ENCODE measurements around the gene SHISA7.
"Not testable (repeated sequence)": the region's sequence is repeated elsewhere in the genome, so short reads cannot be mapped to it uniquely, and the experiment has no call there.

SHISA7 gene

DNA sequence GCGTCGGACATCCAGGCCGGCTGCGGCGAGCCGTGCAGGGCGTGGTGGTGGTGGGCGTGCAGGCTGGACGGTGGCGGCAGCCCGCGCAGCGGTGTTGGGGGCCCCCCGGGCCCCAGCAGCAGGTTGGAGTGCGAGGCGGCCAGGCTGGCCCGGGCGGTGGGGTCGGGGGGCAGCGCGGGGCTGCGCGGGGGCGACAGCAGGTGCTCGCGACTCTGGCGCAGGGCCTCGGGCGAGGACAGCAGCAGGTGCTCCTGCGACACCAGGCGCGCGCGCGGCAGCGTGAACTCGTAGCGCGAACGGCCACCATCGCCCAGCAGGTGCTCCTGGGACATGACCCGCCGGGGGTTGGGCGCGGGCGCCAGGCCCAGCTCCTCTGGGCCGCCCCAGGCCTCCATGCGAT lies 9.8 kb downstream of the SHISA7 start:
- ChIA-PET CTCF (no interaction called here), POLR2A (no interaction called here)
- TF ChIP-seq, protein P1, sequence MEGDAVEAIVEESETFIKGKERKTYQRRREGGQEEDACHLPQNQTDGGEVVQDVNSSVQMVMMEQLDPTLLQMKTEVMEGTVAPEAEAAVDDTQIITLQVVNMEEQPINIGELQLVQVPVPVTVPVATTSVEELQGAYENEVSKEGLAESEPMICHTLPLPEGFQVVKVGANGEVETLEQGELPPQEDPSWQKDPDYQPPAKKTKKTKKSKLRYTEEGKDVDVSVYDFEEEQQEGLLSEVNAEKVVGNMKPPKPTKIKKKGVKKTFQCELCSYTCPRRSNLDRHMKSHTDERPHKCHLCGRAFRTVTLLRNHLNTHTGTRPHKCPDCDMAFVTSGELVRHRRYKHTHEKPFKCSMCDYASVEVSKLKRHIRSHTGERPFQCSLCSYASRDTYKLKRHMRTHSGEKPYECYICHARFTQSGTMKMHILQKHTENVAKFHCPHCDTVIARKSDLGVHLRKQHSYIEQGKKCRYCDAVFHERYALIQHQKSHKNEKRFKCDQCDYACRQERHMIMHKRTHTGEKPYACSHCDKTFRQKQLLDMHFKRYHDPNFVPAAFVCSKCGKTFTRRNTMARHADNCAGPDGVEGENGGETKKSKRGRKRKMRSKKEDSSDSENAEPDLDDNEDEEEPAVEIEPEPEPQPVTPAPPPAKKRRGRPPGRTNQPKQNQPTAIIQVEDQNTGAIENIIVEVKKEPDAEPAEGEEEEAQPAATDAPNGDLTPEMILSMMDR (IDR thresholded peaks at IDR 0.05; ENCODE audit: insufficient read depth, low read length, missing control alignments), result no peak
- no peak overlapping the region for H3K4me3 ChIP-seq (ENCODE audit: low read depth, low read length)
- no peak for DNase-seq (ENCODE audit: low read depth, low spot score)

DNA sequence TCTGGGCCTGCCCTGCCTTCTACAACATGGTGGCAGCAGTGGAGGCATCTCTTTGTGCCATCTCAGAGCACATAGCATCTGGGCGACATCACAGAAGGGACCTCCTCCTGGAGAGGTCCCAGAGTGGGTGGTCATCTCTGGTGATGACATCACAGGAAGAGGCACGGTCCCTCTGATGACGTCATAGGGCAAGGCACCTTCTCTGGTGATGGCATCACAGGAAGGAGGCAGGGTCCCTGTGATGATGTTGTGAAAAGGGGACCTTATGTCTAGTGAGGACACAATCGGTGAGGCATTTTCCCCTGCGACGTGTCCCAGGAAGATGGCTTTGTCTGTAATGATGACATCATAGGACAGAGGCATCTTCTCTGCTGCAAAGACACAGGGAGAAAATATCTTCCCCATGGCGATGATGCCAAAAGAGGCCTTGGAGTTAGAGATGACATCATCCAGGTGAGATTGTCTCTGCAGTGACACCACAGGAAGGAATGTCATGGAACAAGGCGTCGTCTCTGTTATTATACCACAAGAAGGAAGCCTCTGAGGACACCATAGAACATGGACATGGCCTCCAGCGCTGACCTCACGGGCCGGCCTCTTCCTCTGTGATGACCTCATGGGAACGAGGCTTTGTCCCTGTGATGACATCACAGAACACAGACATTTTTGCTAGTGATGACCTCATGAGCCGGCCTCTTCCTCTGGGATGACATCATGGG lies 10.7 kb downstream of the SHISA7 start:
- TF ChIP-seq, protein P1 (IDR thresholded peaks at IDR 0.05; ENCODE audit: insufficient read depth, low read length, missing control alignments), result no peak
- CTCF ChIA-PET, result no interaction called here
- POLR2A ChIA-PET, result no interaction called here
- no peak for DNase-seq (ENCODE audit: low read depth, low spot score)
- no peak overlapping the region for H3K4me3 ChIP-seq (ENCODE audit: low read depth, low read length)

- TF ChIP-seq, protein P1 (IDR thresholded peaks at IDR 0.05; ENCODE audit: insufficient read depth, low read length, missing control alignments), result no peak
- POLR2A ChIA-PET, result no interaction called here
- CTCF ChIA-PET, result no interaction called here
- no peak overlapping the region for H3K4me3 ChIP-seq (ENCODE audit: low read depth, low read length)
- DNase-seq (ENCODE audit: low read depth, low spot score), result no peak
Observed at GRCh38 chr19:55431183-55431582, 11.9 kb downstream of the SHISA7 start.

GRCh38 chr19:55426042-55426441 lies 17.1 kb downstream of the SHISA7 start:
- CTCF ChIA-PET, result interaction anchor here (1.1 to 4.2 kb wide), 3 partner anchors 8 to 78 kb away, joined by 3 to 21 read pairs (median 5); no protein-coding TSS in a partner anchor

DNA sequence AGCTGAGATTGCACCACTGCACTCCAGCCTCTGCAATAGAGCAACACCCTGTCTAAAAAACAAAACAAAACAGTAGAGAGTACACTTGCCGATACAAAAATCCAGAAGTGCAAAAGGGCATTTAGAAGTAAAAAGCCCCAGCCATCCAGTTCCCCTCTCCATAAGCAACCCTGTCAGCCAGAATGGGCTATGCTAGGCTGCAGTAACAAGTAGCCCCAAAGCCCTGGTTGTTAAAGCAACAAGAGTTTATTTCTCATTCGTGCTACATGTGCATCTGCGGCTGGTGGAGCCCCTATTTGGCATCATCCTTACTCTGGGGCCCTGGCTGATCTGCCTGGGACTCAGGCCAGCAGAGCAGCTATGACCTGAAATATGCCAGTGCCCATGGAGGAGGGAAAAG lies 18.6 kb downstream of the SHISA7 start:
- TF ChIP-seq, protein P1 (IDR thresholded peaks at IDR 0.05; ENCODE audit: insufficient read depth, low read length, missing control alignments), result no peak
- CTCF ChIA-PET, result interaction anchor here (0.6 to 2.2 kb wide), 6 partner anchors 43 to 283 kb away, joined by 3 to 7 read pairs (median 3); no protein-coding TSS in a partner anchor
- DNase-seq (ENCODE audit: low read depth, low spot score), result no peak
- no peak overlapping the region for H3K4me3 ChIP-seq (ENCODE audit: low read depth, low read length)
- POLR2A ChIA-PET, result no interaction called here

More at GRCh38 chr19:55426042-55426441, 17.1 kb downstream of the SHISA7 start:
- H3K4me3 ChIP-seq (ENCODE audit: low read depth, low read length), result no peak overlapping the region
- POLR2A ChIA-PET, result no interaction called here
- no peak for DNase-seq (ENCODE audit: low read depth, low spot score)
- TF ChIP-seq, protein P1 (IDR thresholded peaks at IDR 0.05; ENCODE audit: insufficient read depth, low read length, missing control alignments), result no peak

- ChIA-PET CTCF (interaction anchor here (1.0 to 2.2 kb wide), 4 partner anchors 81 to 282 kb away, joined by 3 to 7 read pairs (median 5); no protein-coding TSS in a partner anchor), POLR2A (no interaction called here)
- no peak for DNase-seq (ENCODE audit: low read depth, low spot score)
- no peak overlapping the region for H3K4me3 ChIP-seq (ENCODE audit: low read depth, low read length)
- TF ChIP-seq, protein P1 (IDR thresholded peaks at IDR 0.05; ENCODE audit: insufficient read depth, low read length, missing control alignments), result no peak
Observed at GRCh38 chr19:55423225-55424005, 19.7 kb downstream of the SHISA7 start.

- POLR2A ChIA-PET; DNase-seq (ENCODE audit: low read depth, low spot score); H3K4me3 ChIP-seq (ENCODE audit: low read depth, low read length): not testable (repeated sequence)
- CTCF ChIA-PET, result interaction anchor here (4.3 to 4.5 kb wide), 2 partner anchors 84 to 119 kb away, joined by 28 to 33 read pairs; no protein-coding TSS in a partner anchor
Observed at GRCh38 chr19:55421281-55421680, 21.8 kb downstream of the SHISA7 start.
